Choroid plexus epithelial cell (primary cell): Measurements from ENCODE around the gene RANBP9.

Experiments used
- DNase-seq: peaks from one replicate; pipeline ENCODE4 v3.0.0-alpha.2; 2010; ENCODE audit warnings: low read depth
- H3K4me3 ChIP-seq: 2 replicates; pipeline ENCODE4 v1.5.1; 2011; ENCODE audit warnings: low read depth, mild to moderate bottlenecking, control low read depth, low read length, moderate library complexity
- CTCF ChIP-seq: conservative IDR thresholded peaks from 2 replicates; pipeline ENCODE4 v1.5.1; 2011; ENCODE audit warnings: low read depth, mild to moderate bottlenecking, control low read depth, inconsistent platforms, low read length, moderate library complexity

RANBP9 gene

GRCh38 chr6:13593103-13593502, 118.5 kb downstream of the RANBP9 start:
- DNase-seq: no peak
- H3K4me3 ChIP-seq: no peak overlapping the region
- TF ChIP-seq CTCF: no peak

- H3K4me3 ChIP-seq: no peak overlapping the region
- TF ChIP-seq CTCF: no peak
- DNase-seq: no peak
Observed at GRCh38 chr6:13591205-13591921, 120.3 kb downstream of the RANBP9 start.

- no peak overlapping the region for H3K4me3 ChIP-seq
- DNase-seq: no peak
- TF ChIP-seq CTCF: no peak
Observed at GRCh38 chr6:13590574-13591153, 121.0 kb downstream of the RANBP9 start.

- H3K4me3 ChIP-seq: no peak overlapping the region
- DNase-seq: no peak
- TF ChIP-seq CTCF: no peak
Observed at GRCh38 chr6:13589801-13590200, 121.8 kb downstream of the RANBP9 start.

GRCh38 chr6:13586603-13587542, 124.8 kb downstream of the RANBP9 start:
- no peak for DNase-seq
- no peak for TF ChIP-seq CTCF
- H3K4me3 ChIP-seq: no peak overlapping the region

GRCh38 chr6:13581700-13582229, 129.9 kb downstream of the RANBP9 start:
- no peak for DNase-seq
- TF ChIP-seq CTCF: no peak
- H3K4me3 ChIP-seq: no peak overlapping the region
